ENCODE results near the gene USP17L25. TPM values are rescaled to one million over a fixed set of nuclear protein-coding genes. Genes with fewer than 3 reads are reported as not detected.
"Not testable (repeated sequence)": the region's sequence is repeated elsewhere in the genome, so short reads cannot be mapped to it uniquely, and the experiment has no call there.

Gene USP17L25
- total RNA-seq, result not detected in 2 replicates
- not detected for polyA plus RNA-seq (2012)

GRCh38 chr4:9329611-9330010, at the start of gene USP17L25:
Gene USP17L25 (plus strand): TSS chr4:9329911. CDS start chr4:9329911, 0 bp downstream.
- not testable (repeated sequence) for DNase-seq (ENCODE audit: low read depth)

- not testable (repeated sequence) for DNase-seq (ENCODE audit: low read depth)
These were observed 5.5 kb upstream of the USP17L25 start for GRCh38 chr4:9324191-9324590.

- not testable (repeated sequence) for DNase-seq (ENCODE audit: low read depth)
These were observed 4.8 kb upstream of the USP17L25 start, which contains the start of gene USP17L24 for GRCh38 chr4:9324865-9325264. Gene USP17L24 (plus strand): TSS chr4:9325165. CDS start chr4:9325165, 0 bp downstream.

GRCh38 chr4:9334358-9334757, 4.6 kb downstream of the USP17L25 start, which contains the start of gene USP17L26:
Gene USP17L26 (plus strand): TSS chr4:9334658. CDS start chr4:9334658, 0 bp downstream.
- DNase-seq (ENCODE audit: low read depth), result not testable (repeated sequence)

GRCh38 chr4:9339103-9339502, 9.4 kb downstream of the USP17L25 start, which contains the start of gene USP17L5:
Gene USP17L5 (plus strand): TSS chr4:9339403. CDS start chr4:9339403, 0 bp downstream.
- not testable (repeated sequence) for DNase-seq (ENCODE audit: low read depth)

GRCh38 chr4:9343848-9344247, 14.1 kb downstream of the USP17L25 start, which contains the start of gene USP17L27:
Gene USP17L27 (plus strand): TSS chr4:9344148. CDS start chr4:9344148, 0 bp downstream.
- DNase-seq (ENCODE audit: low read depth), result not testable (repeated sequence)

- not testable (repeated sequence) for DNase-seq (ENCODE audit: low read depth)
These were observed 18.9 kb downstream of the USP17L25 start, which contains the start of gene USP17L28 for GRCh38 chr4:9348593-9348992. Gene USP17L28 (plus strand): TSS chr4:9348893. CDS start chr4:9348893, 0 bp downstream.

- DNase-seq (ENCODE audit: low read depth), result not testable (repeated sequence)
These were observed 21.2 kb downstream of the USP17L25 start for GRCh38 chr4:9350866-9351265.

GRCh38 chr4:9353338-9353737, 23.6 kb downstream of the USP17L25 start, which contains the start of gene USP17L29:
Gene USP17L29 (plus strand): TSS chr4:9353638. CDS start chr4:9353638, 0 bp downstream.
- not testable (repeated sequence) for DNase-seq (ENCODE audit: low read depth)

GRCh38 chr4:9362829-9363228, 33.1 kb downstream of the USP17L25 start, which contains the start of gene USP17L30:
Gene USP17L30 (plus strand): TSS chr4:9363129. CDS start chr4:9363129, 0 bp downstream.
- not testable (repeated sequence) for DNase-seq (ENCODE audit: low read depth)

GRCh38 chr4:9379881-9380280, 50.2 kb downstream of the USP17L25 start:
- not testable (repeated sequence) for DNase-seq (ENCODE audit: low read depth)

Other genes starting within 250 kb of the USP17L25 start
- gene FAM90A26, start 159.5 kb upstream of the USP17L25 start, total RNA-seq, result not detected in 2 replicates
- gene USP17L10, start 119.3 kb upstream of the USP17L25 start, total RNA-seq, result not detected in 2 replicates
- not detected in 2 replicates for gene USP17L11, start 114.5 kb upstream of the USP17L25 start, total RNA-seq
- gene USP17L12, start 109.8 kb upstream of the USP17L25 start, total RNA-seq, result not detected in 2 replicates
- gene USP17L13, start 105.0 kb upstream of the USP17L25 start, total RNA-seq, result not detected in 2 replicates
- gene USP17L15, start 95.5 kb upstream of the USP17L25 start, total RNA-seq, result not detected in 2 replicates
- not detected in 2 replicates for gene USP17L17, start 86.0 kb upstream of the USP17L25 start, total RNA-seq
- gene USP17L18, start 81.3 kb upstream of the USP17L25 start, total RNA-seq, result not detected in 2 replicates
- not detected in 2 replicates for gene USP17L19, start 76.5 kb upstream of the USP17L25 start, total RNA-seq
- gene USP17L20, start 71.8 kb upstream of the USP17L25 start, total RNA-seq, result not detected in 2 replicates
- gene USP17L21, start 67.0 kb upstream of the USP17L25 start, total RNA-seq, result not detected in 2 replicates
- gene USP17L22, start 62.3 kb upstream of the USP17L25 start, total RNA-seq, result not detected in 2 replicates
- gene USP17L24, start 4.7 kb upstream of the USP17L25 start, total RNA-seq, result not detected in 2 replicates
- gene USP17L26, start 4.7 kb downstream of the USP17L25 start, total RNA-seq, result not detected in 2 replicates
- gene USP17L5, start 9.5 kb downstream of the USP17L25 start, total RNA-seq, result not detected in 2 replicates
- gene USP17L27, start 14.2 kb downstream of the USP17L25 start, total RNA-seq, result not detected in 2 replicates
- not detected in 2 replicates for gene USP17L28, start 19.0 kb downstream of the USP17L25 start, total RNA-seq
- not detected in 2 replicates for gene USP17L29, start 23.7 kb downstream of the USP17L25 start, total RNA-seq
- not detected in 2 replicates for gene USP17L30, start 33.2 kb downstream of the USP17L25 start, total RNA-seq
- gene DEFB131A, start 114.5 kb downstream of the USP17L25 start, total RNA-seq, result not detected in 2 replicates